Measurements from ENCODE around the gene CIAO2B.

CIAO2B gene

GRCh38 chr16:66919569-66920298, 14.5 kb downstream of the CIAO2B start:
- DNase-seq, result no peak

GRCh38 chr16:66918803-66919568, 15.2 kb downstream of the CIAO2B start, which contains the start of gene CDH16:
CDH16 (minus strand) TSS chr16:66918885; CDS start chr16:66918065, 820 bp downstream.
- no peak for DNase-seq

- DNase-seq, result no peak
Measured at GRCh38 chr16:66918355-66918754, 15.8 kb downstream of the CIAO2B start.

- DNase-seq, result no peak
Measured at GRCh38 chr16:66917741-66918140, 16.5 kb downstream of the CIAO2B start.

GRCh38 chr16:66916518-66916917, 17.7 kb downstream of the CIAO2B start:
- DNase-seq, result no peak

- no peak for DNase-seq
Measured at GRCh38 chr16:66915041-66915440, 19.2 kb downstream of the CIAO2B start.

GRCh38 chr16:66914541-66914940, 19.7 kb downstream of the CIAO2B start:
- no peak for DNase-seq

- DNase-seq, result no peak
Measured at GRCh38 chr16:66913711-66914110, 20.5 kb downstream of the CIAO2B start.

GRCh38 chr16:66913081-66913480, 21.1 kb downstream of the CIAO2B start:
- no peak for DNase-seq

- no peak for DNase-seq
Measured at GRCh38 chr16:66911801-66912200, 22.4 kb downstream of the CIAO2B start.

- DNase-seq, result no peak
Measured at GRCh38 chr16:66911112-66911511, 23.1 kb downstream of the CIAO2B start.

- DNase-seq, result no peak
Measured at GRCh38 chr16:66910175-66910940, 23.8 kb downstream of the CIAO2B start.

- DNase-seq, result no peak
Measured at GRCh38 chr16:66908762-66909559, 25.2 kb downstream of the CIAO2B start.

GRCh38 chr16:66908116-66908515, 26.1 kb downstream of the CIAO2B start:
- DNase-seq, result no peak

GRCh38 chr16:66906916-66907836, 27.0 kb downstream of the CIAO2B start:
- DNase-seq, result no peak

- no peak for DNase-seq
Measured at GRCh38 chr16:66905633-66906539, 28.3 kb downstream of the CIAO2B start.

- no peak for DNase-seq
Measured at GRCh38 chr16:66904846-66905632, 29.2 kb downstream of the CIAO2B start.

GRCh38 chr16:66904428-66904845, 29.8 kb downstream of the CIAO2B start:
- DNase-seq, result no peak
